GM18505 (cell line): ENCODE results near the gene PDLIM5.
"Not testable (repeated sequence)": the region's sequence is repeated elsewhere in the genome, so short reads cannot be mapped to it uniquely, and the experiment has no call there.

Source experiments
- ATAC-seq: cut with Tn5 transposase; IDR thresholded peaks from one replicate; pipeline ENCODE4 v1.9.1; 2021; ENCODE audit not compliant: unreplicated experiment
- POLR2A ChIP-seq: IDR thresholded peaks from 4 replicates; pipeline ENCODE4 v1.6.1; 2011; ENCODE audit warnings: borderline replicate concordance; ENCODE audit not compliant: insufficient read depth, insufficient read length; ENCODE audit errors: extremely low read depth

The PDLIM5 gene

GRCh38 chr4:94650134-94650495, 198.4 kb downstream of the PDLIM5 start:
- TF ChIP-seq POLR2A = no peak
- no peak for ATAC-seq

- no peak for ATAC-seq
- no peak for TF ChIP-seq POLR2A
Measured at GRCh38 chr4:94650690-94651089, 198.9 kb downstream of the PDLIM5 start.

- TF ChIP-seq POLR2A = no peak
- no peak for ATAC-seq
Measured at GRCh38 chr4:94653095-94653649, 201.4 kb downstream of the PDLIM5 start.

GRCh38 chr4:94653984-94654609, 202.4 kb downstream of the PDLIM5 start:
- ATAC-seq = no peak
- TF ChIP-seq POLR2A = no peak

GRCh38 chr4:94654714-94655113, 203.0 kb downstream of the PDLIM5 start:
- TF ChIP-seq POLR2A = no peak
- ATAC-seq = no peak

- no peak for TF ChIP-seq POLR2A
- no peak for ATAC-seq
Measured at GRCh38 chr4:94660614-94661013, 208.9 kb downstream of the PDLIM5 start.

- not testable (repeated sequence) for ATAC-seq
Measured at GRCh38 chr4:94665021-94665420, 213.3 kb downstream of the PDLIM5 start.

- TF ChIP-seq POLR2A = no peak
Measured at GRCh38 chr4:94665500-94666404, 214.0 kb downstream of the PDLIM5 start.

GRCh38 chr4:94668724-94669123, 217.0 kb downstream of the PDLIM5 start:
- no peak for TF ChIP-seq POLR2A

More at GRCh38 chr4:94665500-94666404, 214.0 kb downstream of the PDLIM5 start:
- ATAC-seq = no peak

GRCh38 chr4:94669672-94670664, 218.2 kb downstream of the PDLIM5 start:
- ATAC-seq = no peak
- TF ChIP-seq POLR2A = no peak

More at GRCh38 chr4:94668724-94669123, 217.0 kb downstream of the PDLIM5 start:
- no peak for ATAC-seq

GRCh38 chr4:94671113-94671512, 219.4 kb downstream of the PDLIM5 start:
- TF ChIP-seq POLR2A = no peak
- ATAC-seq = no peak

GRCh38 chr4:94673961-94674360, 222.2 kb downstream of the PDLIM5 start:
- no peak for TF ChIP-seq POLR2A
- no peak for ATAC-seq

GRCh38 chr4:94676970-94677369, 225.2 kb downstream of the PDLIM5 start:
- TF ChIP-seq POLR2A = no peak
- no peak for ATAC-seq

GRCh38 chr4:94678896-94679295, 227.2 kb downstream of the PDLIM5 start:
- TF ChIP-seq POLR2A = no peak
- ATAC-seq = no peak
